OCI-LY7 (cell line): ENCODE data around the gene PROSER2. TPM values are rescaled to one million over a fixed set of nuclear protein-coding genes. Genes with fewer than 3 reads are reported as not detected.

Source experiments
- BruUV-seq: library from RNA; stranded (reverse); fragments of 400-500 nt; replicated peaks from 2 replicates; lab custom pipeline; 2021; lab: Mats Ljungman, UMichigan
- CTCF ChIA-PET: fragments of 300-600 bp; sonication (Branson Sonifier 250); formaldehyde crosslinking; loops from one replicate; lab custom pipeline; 2022; ENCODE audit warnings: antibody characterized with exemption; ENCODE audit not compliant: unreplicated experiment; lab: Charles Lee
- POLR2A ChIA-PET: fragments of 300-600 bp; sonication (Branson Sonifier 250); formaldehyde crosslinking; loops from one replicate; lab custom pipeline; 2022; ENCODE audit warnings: antibody characterized with exemption; lab: Charles Lee
- DNase-seq: peaks from one replicate; pipeline ENCODE4 v3.0.0-alpha.2; 2015; ENCODE audit warnings: low spot score
- H2AFZ ChIP-seq: fragments of 200-600 bp; sonication (generic), shearing (Covaris generic); 2 replicates; pipeline ENCODE4 v1.6.1; 2014; ENCODE audit warnings: mild to moderate bottlenecking, antibody characterized with exemption, low read length, moderate library complexity
- H3K27ac ChIP-seq: fragments of 200-600 bp; sonication (generic); 2 replicates; pipeline ENCODE4 v1.5.1; 2014; ENCODE audit warnings: mixed run types, low read depth, mild to moderate bottlenecking, moderate library complexity, low read length, inconsistent platforms; ENCODE audit not compliant: poor library complexity, severe bottlenecking
- H3K36me3 ChIP-seq: fragments of 200-600 bp; sonication (generic); 2 replicates; pipeline ENCODE4 v1.6.1; 2014; ENCODE audit warnings: mild to moderate bottlenecking, antibody characterized with exemption, low read length, moderate library complexity, mixed read lengths; ENCODE audit not compliant: insufficient read depth
- H3K4me1 ChIP-seq: fragments of 200-600 bp; sonication (generic); 2 replicates; pipeline ENCODE4 v1.5.1; 2014; ENCODE audit warnings: mild to moderate bottlenecking, low read length; ENCODE audit not compliant: insufficient read depth, poor library complexity, severe bottlenecking
- H3K4me2 ChIP-seq: fragments of 200-600 bp; sonication (generic); 2 replicates; pipeline ENCODE4 v1.6.1; 2014; ENCODE audit warnings: mild to moderate bottlenecking, low read length
- H3K4me3 ChIP-seq: fragments of 200-600 bp; sonication (generic); 2 replicates; pipeline ENCODE4 v1.5.1; 2014; ENCODE audit warnings: mild to moderate bottlenecking, low read depth, low read length; ENCODE audit not compliant: poor library complexity, severe bottlenecking
- H3K79me2 ChIP-seq: fragments of 200-600 bp; sonication (generic); 2 replicates; pipeline ENCODE4 v1.6.1; 2016; ENCODE audit warnings: low read depth, mild to moderate bottlenecking, low read length, moderate library complexity, mixed read lengths; ENCODE audit not compliant: insufficient read depth
- H3K9me2 ChIP-seq: fragments of 200-600 bp; sonication (generic); 2 replicates; pipeline ENCODE4 v1.6.1; 2016; ENCODE audit warnings: mild to moderate bottlenecking, low read length, mixed read lengths; ENCODE audit not compliant: insufficient read depth
- H3K9me3 ChIP-seq: fragments of 200-600 bp; sonication (generic); 2 replicates; pipeline ENCODE4 v1.6.1; 2014; ENCODE audit warnings: mild to moderate bottlenecking, mixed run types, low read length, mixed read lengths
- H4K20me1 ChIP-seq: fragments of 200-600 bp; sonication (generic); 2 replicates; pipeline ENCODE4 v1.6.1; 2014; ENCODE audit warnings: mild to moderate bottlenecking, antibody characterized with exemption, low read length, moderate library complexity, mixed read lengths; ENCODE audit not compliant: insufficient read depth
- CTCF ChIP-seq: fragments of 200-600 bp; sonication (generic); conservative IDR thresholded peaks from 2 replicates; pipeline ENCODE4 v1.5.1; 2014; ENCODE audit warnings: mild to moderate bottlenecking, antibody characterized with exemption, low read length, moderate library complexity, mixed read lengths
- EZH2phosphoT487 ChIP-seq: fragments of 200-600 bp; sonication (generic); IDR thresholded peaks from 2 replicates; pipeline ENCODE4 v1.6.1; 2018; ENCODE audit warnings: low read depth, borderline replicate concordance, mild to moderate bottlenecking, mixed run types, antibody characterized with exemption, low read length, moderate library complexity, mixed read lengths
- intact Hi-C: fragments of 100-400 bp; cut with micrococcal nuclease; formaldehyde crosslinking; loops from one replicate; pipeline ENCODE4 v1.10.0; 2022; ENCODE audit not compliant: unreplicated experiment
- total RNA-seq, 2 experiments: library from RNA; depleted of rRNA in 1 of 2; stranded (reverse); fragments of >200 nt in 1 of 2; shearing (Covaris generic) in 1 of 2; gene quantifications; 2 replicates each; pipeline ENCODE4 v1.2.3, GENCODE V29; 2014 to 2022

PROSER2 gene
- total RNA-seq, 2 experiments from 2014 or later, result not detected

GRCh38 chr10:11885437-11886137, 62.4 kb downstream of the PROSER2 start:
- H2AFZ ChIP-seq, result no peak overlapping the region
- ChIA-PET POLR2A (interaction anchor here (1.0 to 1.2 kb wide), 2 partner anchors 8 to 462 kb away, joined by 3 to 4 read pairs; no protein-coding TSS in a partner anchor), CTCF (interaction anchor here (0.6 kb wide), 1 partner anchor 11 kb away, joined by 3 read pairs; no protein-coding TSS in a partner anchor)
- TF ChIP-seq CTCF (no peak), EZH2phosphoT487 (no peak)
- H3K4me2 ChIP-seq, result no peak overlapping the region
- H3K9me2 ChIP-seq, result no peaks in the 10 kb centered on the region
- no TSS peak for BruUV-seq
- intact Hi-C loops, result no loop called here
- H3K9me3 ChIP-seq, result no peaks in the 10 kb centered on the region
- no peak for DNase-seq
- H3K27ac ChIP-seq, result no peak overlapping the region
- no peaks in the 10 kb centered on the region for H3K4me1 ChIP-seq
- no peaks in the 10 kb centered on the region for H3K36me3 ChIP-seq
- H4K20me1 ChIP-seq, result no peaks in the 10 kb centered on the region
- H3K4me3 ChIP-seq, result no peak overlapping the region
- H3K79me2 ChIP-seq, result no peaks in the 10 kb centered on the region

- H3K36me3 ChIP-seq, result no peaks in the 10 kb centered on the region
- no peaks in the 10 kb centered on the region for H3K79me2 ChIP-seq
- no peaks in the 10 kb centered on the region for H4K20me1 ChIP-seq
- no peak overlapping the region for H3K27ac ChIP-seq
- H2AFZ ChIP-seq, result no peak overlapping the region
- no peak overlapping the region for H3K4me3 ChIP-seq
- H3K9me3 ChIP-seq, result no peaks in the 10 kb centered on the region
- intact Hi-C loops, result no loop called here
- H3K4me2 ChIP-seq, result no peak overlapping the region
- ChIA-PET CTCF (no interaction called here), POLR2A (interaction anchor here (0.6 to 1.2 kb wide), 3 partner anchors 9 to 86 kb away, joined by 3 to 4 read pairs (median 3); no protein-coding TSS in a partner anchor)
- no peak for DNase-seq
- H3K9me2 ChIP-seq, result no peaks in the 10 kb centered on the region
- BruUV-seq, result no TSS peak
- no peaks in the 10 kb centered on the region for H3K4me1 ChIP-seq
- no peak for TF ChIP-seq CTCF
- no peak for TF ChIP-seq EZH2phosphoT487
Measured at GRCh38 chr10:11886138-11886474, 63.0 kb downstream of the PROSER2 start.

GRCh38 chr10:11886851-11887250, 63.7 kb downstream of the PROSER2 start:
- Histone ChIP-seq H2AFZ (no peak overlapping the region), H3K9me2 (no peaks in the 10 kb centered on the region), H3K36me3 (no peaks in the 10 kb centered on the region), H3K27ac (no peak overlapping the region), H4K20me1 (no peaks in the 10 kb centered on the region), H3K4me2 (no peak overlapping the region), H3K4me3 (no peak overlapping the region), H3K4me1 (no peaks in the 10 kb centered on the region), H3K9me3 (no peaks in the 10 kb centered on the region), H3K79me2 (no peaks in the 10 kb centered on the region)
- POLR2A ChIA-PET, result interaction anchor here (0.6 to 1.2 kb wide), 5 partner anchors 10 to 534 kb away, joined by 3 to 4 read pairs (median 3); no protein-coding TSS in a partner anchor
- BruUV-seq, result no TSS peak
- CTCF ChIA-PET, result no interaction called here
- no peak for DNase-seq
- intact Hi-C loops, result no loop called here
- no peak for TF ChIP-seq CTCF
- TF ChIP-seq EZH2phosphoT487, result no peak
